Measurements from ENCODE around the gene CTIF. TPM values are rescaled to one million over a fixed set of nuclear protein-coding genes. Genes with fewer than 3 reads are reported as not detected.

The CTIF gene
- total RNA-seq, 6 donors from 2014 or later, result 32.1 to 62.4 (median 47.8) TPM

DNA sequence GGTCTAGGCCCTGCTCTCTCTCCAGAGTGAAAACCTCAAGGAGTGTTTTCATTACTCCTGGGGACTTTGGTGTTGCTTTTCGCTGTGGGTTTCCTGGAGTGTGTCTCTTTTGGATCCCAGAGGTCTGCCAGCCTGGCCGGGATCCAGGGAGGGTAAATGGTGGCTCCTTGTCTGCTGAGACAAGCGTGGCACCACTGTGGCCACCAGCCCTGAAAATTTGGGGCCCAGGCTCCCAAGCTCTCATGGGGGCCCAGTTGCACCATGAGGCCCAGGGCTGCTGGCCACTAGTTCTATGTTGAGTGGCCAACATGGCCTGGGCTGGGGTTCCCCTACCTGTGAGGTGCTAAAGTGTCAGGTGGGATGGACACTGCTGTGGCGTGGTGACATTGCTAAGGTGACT, 144.8 kb downstream of the CTIF start:
- no peak for DNase-seq
- 79 to 98% methylated on average over 2 to 4 of the region's 4 CpGs for WGBS, 2 donors
- H3K9me3 ChIP-seq, result no peaks in the 10 kb centered on the region
- TF ChIP-seq EP300 (IDR thresholded peaks at IDR 0.05) (no peak), POLR2AphosphoS5 (IDR thresholded peaks at IDR 0.05) (no peak), POLR2A (IDR thresholded peaks at IDR 0.05) (no peak)
- TF ChIP-seq, protein P1, sequence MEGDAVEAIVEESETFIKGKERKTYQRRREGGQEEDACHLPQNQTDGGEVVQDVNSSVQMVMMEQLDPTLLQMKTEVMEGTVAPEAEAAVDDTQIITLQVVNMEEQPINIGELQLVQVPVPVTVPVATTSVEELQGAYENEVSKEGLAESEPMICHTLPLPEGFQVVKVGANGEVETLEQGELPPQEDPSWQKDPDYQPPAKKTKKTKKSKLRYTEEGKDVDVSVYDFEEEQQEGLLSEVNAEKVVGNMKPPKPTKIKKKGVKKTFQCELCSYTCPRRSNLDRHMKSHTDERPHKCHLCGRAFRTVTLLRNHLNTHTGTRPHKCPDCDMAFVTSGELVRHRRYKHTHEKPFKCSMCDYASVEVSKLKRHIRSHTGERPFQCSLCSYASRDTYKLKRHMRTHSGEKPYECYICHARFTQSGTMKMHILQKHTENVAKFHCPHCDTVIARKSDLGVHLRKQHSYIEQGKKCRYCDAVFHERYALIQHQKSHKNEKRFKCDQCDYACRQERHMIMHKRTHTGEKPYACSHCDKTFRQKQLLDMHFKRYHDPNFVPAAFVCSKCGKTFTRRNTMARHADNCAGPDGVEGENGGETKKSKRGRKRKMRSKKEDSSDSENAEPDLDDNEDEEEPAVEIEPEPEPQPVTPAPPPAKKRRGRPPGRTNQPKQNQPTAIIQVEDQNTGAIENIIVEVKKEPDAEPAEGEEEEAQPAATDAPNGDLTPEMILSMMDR (IDR thresholded peaks at IDR 0.05), result no peak
- no peak for ATAC-seq (ENCODE audit: low FRiP score in 2 of 2)
- H3K27me3 ChIP-seq, result no peaks in the 10 kb centered on the region
- peaks cover 14 to 29% (median 26%) of the 10 kb centered on the region in 4 donors for H3K4me1 ChIP-seq
- H3K4me3 ChIP-seq, result no peak overlapping the region
- peak overlapping the region in 1 of 4 donors; percentile 15 for H3K27ac ChIP-seq
- no peaks in the 10 kb centered on the region for H3K36me3 ChIP-seq

DNA sequence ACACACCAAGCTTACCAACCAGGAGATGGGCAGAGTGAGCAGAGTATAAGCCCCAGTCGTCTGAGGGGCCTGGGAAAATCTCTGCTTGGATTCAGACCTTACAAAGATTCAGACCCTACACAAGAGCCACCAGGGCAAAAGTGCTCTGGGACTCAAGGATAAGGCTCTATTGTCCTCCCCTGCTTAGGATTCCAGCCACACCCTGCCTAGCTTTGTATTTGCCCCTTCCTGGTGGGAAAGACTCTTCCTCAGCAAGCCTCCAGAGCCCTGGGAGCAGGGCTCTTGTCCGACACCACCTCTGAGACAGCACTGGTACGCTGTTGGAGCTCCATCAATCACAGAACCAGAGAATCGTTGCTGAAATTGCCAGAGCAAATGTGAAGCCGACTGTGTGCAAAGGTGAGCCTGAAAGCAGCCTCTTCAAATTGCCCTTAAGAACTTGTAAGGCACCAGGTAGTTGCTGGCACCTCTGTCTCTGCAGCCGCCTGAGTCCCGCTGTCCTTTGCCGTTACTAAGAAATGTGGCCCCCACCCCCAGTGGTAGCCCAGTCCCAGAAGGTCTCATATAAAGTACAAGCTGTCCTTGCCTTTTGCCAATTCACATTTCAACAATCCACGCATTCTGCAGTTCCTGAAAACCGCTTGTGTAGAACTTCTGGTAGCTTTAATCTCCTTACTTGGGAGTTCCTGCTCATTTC, 148.7 kb downstream of the CTIF start:
- Histone ChIP-seq H3K4me3 (no peak overlapping the region), H3K27ac (peak overlapping the region in 2 of 4 donors; percentile 2 to 55), H3K36me3 (peaks cover 0 to 5% (median 0%) of the 10 kb centered on the region in 4 donors), H3K4me1 (peaks cover 0 to 11% (median 4%) of the 10 kb centered on the region in 4 donors), H3K9me3 (no peaks in the 10 kb centered on the region), H3K27me3 (no peaks in the 10 kb centered on the region)
- ATAC-seq (ENCODE audit: low FRiP score in 2 of 2), result no peak
- TF ChIP-seq EP300 (IDR thresholded peaks at IDR 0.05) (peak in 1 of 4 donors; percentile 62), POLR2AphosphoS5 (IDR thresholded peaks at IDR 0.05) (no peak), POLR2A (IDR thresholded peaks at IDR 0.05) (no peak)
- TF ChIP-seq, protein P1 (IDR thresholded peaks at IDR 0.05), result no peak
- WGBS, 2 donors, result 41 to 77% methylated on average over 6 to 10 of the region's 10 CpGs
- DNase-seq, result no peak

DNA sequence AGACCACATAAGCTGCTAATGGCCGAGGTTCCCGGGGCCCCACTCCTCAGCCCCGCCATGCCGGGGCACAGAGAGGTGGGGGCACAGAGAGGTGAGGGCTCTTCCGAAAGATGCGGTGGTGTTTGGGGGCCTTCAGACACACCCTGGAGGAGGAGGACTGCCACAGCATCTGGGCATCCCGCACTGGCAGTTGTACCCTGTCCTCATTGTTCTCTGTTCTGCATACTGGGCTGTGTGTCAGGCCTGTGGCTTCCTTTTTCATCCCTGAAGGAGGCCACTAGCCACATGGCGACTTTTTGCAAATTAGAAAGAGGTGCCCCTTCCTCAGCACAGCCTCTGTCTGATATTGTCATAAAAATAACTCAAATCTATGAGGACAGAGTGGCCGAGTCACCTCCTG, 150.1 kb downstream of the CTIF start:
- Histone ChIP-seq H3K9me3 (no peaks in the 10 kb centered on the region), H3K4me3 (no peak overlapping the region), H3K27ac (no peak overlapping the region), H3K27me3 (no peaks in the 10 kb centered on the region), H3K4me1 (peaks cover 0 to 11% (median 4%) of the 10 kb centered on the region in 4 donors), H3K36me3 (peaks cover 0 to 5% (median 0%) of the 10 kb centered on the region in 4 donors)
- 86 to 95% methylated on average over 8 to 9 of the region's 9 CpGs for WGBS, 2 donors
- DNase-seq (no peak), ATAC-seq (ENCODE audit: low FRiP score in 2 of 2) (no peak)
- TF ChIP-seq, protein P1 (IDR thresholded peaks at IDR 0.05), result no peak
- no peak for TF ChIP-seq EP300 (IDR thresholded peaks at IDR 0.05)
- no peak for TF ChIP-seq POLR2AphosphoS5 (IDR thresholded peaks at IDR 0.05)
- TF ChIP-seq POLR2A (IDR thresholded peaks at IDR 0.05), result no peak

DNA sequence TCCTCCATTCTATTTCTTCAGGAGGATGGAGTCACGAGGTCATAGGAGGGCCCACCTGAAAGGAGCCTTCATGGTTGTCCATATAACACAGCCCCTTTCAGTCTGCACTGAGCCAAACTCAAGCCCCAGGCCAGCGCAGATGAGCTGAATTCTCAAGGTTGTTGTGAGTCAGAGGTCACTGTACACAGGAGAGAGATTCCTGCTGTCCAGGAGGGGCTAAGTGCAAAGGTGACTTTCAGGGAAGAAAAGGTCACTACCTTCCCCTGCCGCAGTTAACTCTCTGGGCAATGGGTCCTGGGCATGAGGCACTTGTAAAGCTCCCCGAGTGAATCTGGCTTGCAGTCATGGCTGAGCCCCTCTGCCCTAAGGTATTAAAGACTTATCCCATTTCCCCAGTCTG, 150.7 kb downstream of the CTIF start:
- H3K4me1 ChIP-seq, result peaks cover 0 to 11% (median 4%) of the 10 kb centered on the region in 4 donors
- no peak overlapping the region for H3K4me3 ChIP-seq
- DNase-seq (no peak), ATAC-seq (ENCODE audit: low FRiP score in 2 of 2) (no peak)
- H3K27ac ChIP-seq, result no peak overlapping the region
- no peaks in the 10 kb centered on the region for H3K9me3 ChIP-seq
- H3K27me3 ChIP-seq, result no peaks in the 10 kb centered on the region
- TF ChIP-seq POLR2A (IDR thresholded peaks at IDR 0.05) (no peak), EP300 (IDR thresholded peaks at IDR 0.05) (no peak), POLR2AphosphoS5 (IDR thresholded peaks at IDR 0.05) (no peak)
- TF ChIP-seq, protein P1 (IDR thresholded peaks at IDR 0.05), result no peak
- H3K36me3 ChIP-seq, result peaks cover 0 to 5% (median 0%) of the 10 kb centered on the region in 4 donors
- WGBS, 2 donors, result 95 to 100% methylated on average over 4 of the region's 4 CpGs

DNA sequence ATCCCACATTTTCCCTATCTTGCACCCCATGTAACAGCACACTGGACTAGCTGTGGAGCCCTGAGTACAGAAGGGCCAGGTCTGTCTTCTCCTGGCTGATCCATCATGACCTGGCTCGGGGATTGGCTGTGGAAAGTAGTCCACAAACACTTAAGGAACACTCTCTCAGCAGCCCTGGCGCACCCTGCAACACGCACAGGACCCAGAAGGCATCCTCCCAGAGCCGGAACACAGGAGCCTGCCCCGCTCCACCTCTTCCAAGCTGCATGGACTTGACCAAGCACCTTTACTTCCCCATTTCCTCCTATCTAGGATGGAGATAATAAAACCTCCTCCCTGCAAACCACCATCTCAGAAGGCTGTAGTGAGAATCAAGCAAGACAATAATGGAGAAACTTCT, 151.7 kb downstream of the CTIF start:
- H3K4me1 ChIP-seq, result peaks cover 0 to 11% (median 7%) of the 10 kb centered on the region in 4 donors
- peaks cover 0 to 5% (median 0%) of the 10 kb centered on the region in 4 donors for H3K36me3 ChIP-seq
- no peak for ATAC-seq (ENCODE audit: low FRiP score in 2 of 2)
- no peak overlapping the region for H3K27ac ChIP-seq
- no peak for TF ChIP-seq POLR2A (IDR thresholded peaks at IDR 0.05)
- no peak for TF ChIP-seq POLR2AphosphoS5 (IDR thresholded peaks at IDR 0.05)
- TF ChIP-seq, protein P1 (IDR thresholded peaks at IDR 0.05), result no peak
- TF ChIP-seq EP300 (IDR thresholded peaks at IDR 0.05), result no peak
- no peak for DNase-seq
- 96 to 98% methylated on average over 5 of the region's 5 CpGs for WGBS, 2 donors
- no peak overlapping the region for H3K4me3 ChIP-seq
- H3K9me3 ChIP-seq, result no peaks in the 10 kb centered on the region
- H3K27me3 ChIP-seq, result no peaks in the 10 kb centered on the region
